C4-2B (cell line): ENCODE results near the gene TOMM34.
A peak's percentile ranks its signal among the peaks of the same experiment; 100 is the strongest.

Source experiments
- H3K27ac ChIP-seq: fragments of 450-650 bp; 2 replicates; pipeline ENCODE4 v1.5.1; 2017
- CTCF ChIP-seq: fragments of 450-650 bp; conservative IDR thresholded peaks from 2 replicates; pipeline ENCODE4 v1.5.1; 2017; ENCODE audit warnings: mild to moderate bottlenecking
- ZFX ChIP-seq: fragments of 450-650 bp; IDR thresholded peaks from 2 replicates; pipeline ENCODE4 v1.6.1; 2017

TOMM34 gene

GRCh38 chr20:44969300-44969894 lies 9.2 kb upstream of the TOMM34 start:
- no peak overlapping the region for H3K27ac ChIP-seq
- TF ChIP-seq ZFX = no peak
- no peak for TF ChIP-seq CTCF

GRCh38 chr20:44967207-44967807 lies 7.1 kb upstream of the TOMM34 start:
- TF ChIP-seq CTCF (no peak), ZFX (no peak)
- peak overlapping the region; percentile 77 for H3K27ac ChIP-seq

GRCh38 chr20:44966030-44966961 lies 6.1 kb upstream of the TOMM34 start, which contains the start of gene STK4:
TSS of gene STK4 (plus strand) at chr20:44966512. CDS start at chr20:44966569, 57 bp downstream.
- no peak for TF ChIP-seq ZFX
- TF ChIP-seq CTCF = peak; percentile 75
- peak within 1 kb of the TSS; percentile 77 for H3K27ac ChIP-seq

GRCh38 chr20:44965651-44966029 lies 5.4 kb upstream of the TOMM34 start:
- H3K27ac ChIP-seq = peak overlapping the region; percentile 77
- TF ChIP-seq ZFX (no peak), CTCF (no peak)

GRCh38 chr20:44963325-44964215 lies 3.4 kb upstream of the TOMM34 start:
- TF ChIP-seq ZFX (no peak), CTCF (no peak)
- H3K27ac ChIP-seq = no peak overlapping the region

GRCh38 chr20:44962483-44962882 lies 2.3 kb upstream of the TOMM34 start:
- no peak overlapping the region for H3K27ac ChIP-seq
- TF ChIP-seq ZFX = no peak
- TF ChIP-seq CTCF = no peak
